SH-SY5Y (cell line): ENCODE data around the gene SPIRE2.

ENCODE experiments used
- GATA2 ChIP-seq: IDR thresholded peaks from 2 replicates; pipeline ENCODE4 v1.6.1; 2011; ENCODE audit warnings: mild to moderate bottlenecking, low read depth, low read length
- GATA3 ChIP-seq: IDR thresholded peaks from 2 replicates; pipeline ENCODE4 v1.6.1; 2011; ENCODE audit warnings: low read depth, mild to moderate bottlenecking, low read length, moderate library complexity

Gene SPIRE2

DNA sequence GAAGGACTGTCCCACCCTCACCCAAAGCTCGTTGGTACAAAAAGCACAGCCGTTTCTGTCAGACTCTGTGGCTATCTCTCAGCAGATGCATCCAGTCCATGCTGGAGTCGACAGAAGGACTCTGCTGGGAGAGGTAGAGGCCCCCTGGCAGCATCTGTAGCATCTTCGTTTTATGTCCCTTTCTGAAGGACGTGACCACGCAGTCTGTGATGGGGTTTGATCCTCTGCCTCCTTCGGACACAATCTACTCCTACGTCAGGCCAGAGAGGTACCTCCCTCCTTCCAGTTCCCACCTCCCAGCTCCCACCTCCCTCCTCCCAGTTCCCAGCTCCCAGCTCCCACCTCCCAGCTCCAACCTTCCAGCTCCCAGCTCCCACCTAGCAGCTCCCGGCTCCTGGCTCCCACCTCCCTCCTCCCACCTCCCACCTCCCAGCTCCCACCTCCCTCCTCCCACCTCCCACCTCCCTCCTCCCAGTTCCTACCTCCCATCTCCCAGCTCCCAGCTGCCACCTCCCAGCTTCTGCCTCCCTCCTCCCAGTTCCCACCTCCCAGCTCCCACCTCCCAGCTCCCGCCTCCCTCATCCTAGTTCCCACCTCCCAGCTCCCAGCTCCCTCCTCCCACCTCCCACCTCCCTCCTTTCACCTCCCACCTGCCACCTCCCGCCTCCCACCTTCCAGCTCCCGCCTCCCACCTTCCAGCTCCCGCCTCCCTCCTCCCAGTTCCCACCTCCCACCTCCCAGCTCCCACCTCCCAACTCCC is 79.0 kb downstream of the SPIRE2 start:
- TF ChIP-seq GATA3: no peak
- TF ChIP-seq GATA2: no peak

DNA sequence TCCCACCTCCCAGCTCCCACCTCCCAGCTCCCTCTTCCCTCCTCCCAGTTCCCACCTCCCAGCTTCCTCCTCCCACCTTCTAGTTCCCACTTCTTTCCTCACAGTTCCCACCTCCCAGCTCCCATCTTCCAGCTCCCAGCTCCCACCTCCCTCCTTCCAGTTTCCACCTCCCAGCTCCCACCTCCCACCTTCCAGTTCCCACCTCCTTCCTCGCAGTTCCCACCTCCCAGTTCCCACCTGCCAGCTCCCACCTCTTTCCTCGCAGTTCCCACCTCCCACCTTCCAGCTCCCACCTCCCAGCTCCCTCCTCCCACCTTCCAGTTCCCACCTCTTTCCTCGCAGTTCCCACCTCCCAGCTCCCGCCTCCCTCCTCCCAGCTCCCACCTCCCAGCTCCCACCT is 80.0 kb downstream of the SPIRE2 start:
- TF ChIP-seq GATA2 (no peak), GATA3 (no peak)

DNA sequence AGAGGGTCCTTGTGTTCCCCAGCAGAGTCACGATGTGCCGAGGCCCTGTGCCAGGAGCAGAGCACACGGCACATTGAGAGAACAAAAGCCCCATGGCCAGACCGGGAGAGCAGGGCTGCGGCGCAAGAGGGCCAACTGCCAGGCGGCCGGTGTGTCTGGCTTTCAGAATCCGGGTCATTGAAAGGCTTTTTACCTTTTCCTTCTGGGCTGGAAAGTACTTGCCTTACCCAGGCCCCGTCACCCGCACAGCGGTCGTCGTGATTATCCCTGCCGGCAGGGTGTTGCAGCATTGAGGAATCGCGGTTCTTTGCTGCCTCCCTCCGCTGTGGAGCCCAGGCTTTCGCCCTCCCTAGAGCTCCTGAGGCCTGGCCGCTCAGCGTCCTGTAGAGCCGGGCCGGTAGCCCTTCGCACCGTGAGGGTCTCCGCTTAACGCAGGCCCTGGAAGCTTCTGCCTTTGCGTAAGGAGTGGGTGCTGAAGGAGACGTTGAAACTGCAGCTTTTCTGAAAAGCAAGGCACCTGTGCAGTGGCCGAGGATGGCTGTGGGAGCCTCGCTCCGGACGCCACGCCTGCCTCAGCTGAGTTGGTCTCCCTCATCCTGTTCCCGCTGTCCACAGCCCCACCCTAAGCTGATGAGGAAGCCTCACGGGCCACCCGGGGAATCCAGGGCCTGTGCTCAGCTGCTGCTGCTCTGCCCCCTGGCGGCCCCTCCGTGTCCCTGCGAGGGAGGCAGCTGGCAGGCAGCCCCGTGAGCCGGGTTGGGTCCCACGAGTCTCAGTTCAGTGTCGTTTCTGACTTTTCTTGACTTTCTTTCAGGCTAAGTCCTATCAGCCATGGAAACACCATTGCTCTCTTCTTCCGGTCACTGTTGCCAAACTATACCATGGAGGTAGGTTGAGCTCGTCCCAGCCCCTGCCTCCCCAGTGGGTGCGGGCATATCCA is 81.8 kb downstream of the SPIRE2 start:
- TF ChIP-seq GATA2 (no peak), GATA3 (no peak)

DNA sequence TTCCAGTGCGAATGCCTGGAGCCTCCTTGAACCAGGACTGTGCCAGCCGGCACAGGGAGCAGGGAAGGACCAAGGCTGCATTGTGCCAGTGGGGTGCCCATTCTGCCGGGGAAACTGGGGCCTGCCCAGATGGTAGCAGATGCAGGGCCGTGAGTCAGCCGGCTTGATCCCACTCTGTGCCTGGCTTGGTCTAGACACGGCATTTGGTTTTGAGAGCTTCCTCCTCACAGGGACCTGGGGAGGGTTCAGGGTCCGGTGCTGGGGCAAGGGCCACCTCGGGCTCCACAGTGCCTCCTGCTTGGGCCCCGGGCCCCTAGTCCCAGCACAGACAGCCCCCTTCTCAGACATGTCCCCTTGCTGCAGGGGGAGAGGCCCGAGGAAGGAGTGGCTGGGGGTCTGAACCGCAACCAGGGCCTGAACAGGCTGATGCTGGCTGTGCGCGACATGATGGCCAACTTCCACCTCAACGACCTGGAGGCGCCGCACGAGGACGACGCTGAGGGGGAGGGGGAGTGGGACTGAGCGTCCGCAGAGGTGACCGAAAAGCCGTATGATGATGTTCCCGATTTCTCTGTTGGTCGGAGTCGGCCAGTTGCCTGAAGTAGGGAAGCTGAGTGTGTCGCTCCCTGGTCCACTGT is 82.6 kb downstream of the SPIRE2 start:
- no peak for TF ChIP-seq GATA2
- TF ChIP-seq GATA3: no peak

DNA sequence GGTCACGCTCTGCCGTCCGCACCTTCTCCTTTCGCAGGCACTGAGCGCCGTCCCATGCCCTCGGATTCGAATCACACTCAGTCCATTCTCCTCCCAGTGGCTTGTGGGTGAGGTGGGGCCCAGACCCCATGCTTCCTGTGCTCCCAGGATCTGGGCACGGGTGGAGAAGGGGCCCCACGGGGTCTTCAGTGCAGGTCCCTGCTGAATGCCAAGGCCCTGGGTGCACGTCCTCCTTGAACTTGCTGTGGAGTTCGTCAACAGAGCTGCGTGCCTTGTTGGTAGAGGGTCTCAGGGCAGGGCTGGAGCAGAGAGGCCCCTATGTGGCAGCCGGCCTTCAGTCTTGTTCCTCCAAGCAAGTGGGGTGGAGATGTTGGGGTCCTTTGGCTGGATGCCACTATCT is 83.1 kb downstream of the SPIRE2 start:
- no peak for TF ChIP-seq GATA3
- TF ChIP-seq GATA2: no peak

DNA sequence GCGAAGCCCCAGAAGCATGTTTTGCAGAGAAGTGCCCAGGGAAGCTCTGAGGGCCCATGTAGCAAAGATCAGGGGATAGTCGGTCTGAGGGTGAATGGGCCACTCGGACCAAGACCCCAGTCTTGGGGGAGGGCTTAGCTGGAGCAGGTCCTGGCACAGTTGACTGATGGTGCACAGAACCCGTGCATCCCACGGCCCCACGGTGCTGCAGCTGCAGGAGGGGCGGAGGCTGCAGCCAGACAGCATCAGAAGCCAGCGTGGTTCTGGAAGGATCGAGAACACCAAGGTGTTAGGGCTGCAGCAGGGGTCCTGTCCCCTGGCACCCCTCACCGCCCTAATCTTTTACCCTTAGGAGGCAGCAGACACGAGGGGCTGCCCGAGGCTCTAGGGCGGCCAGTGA is 83.9 kb downstream of the SPIRE2 start:
- TF ChIP-seq GATA3 (no peak), GATA2 (no peak)

DNA sequence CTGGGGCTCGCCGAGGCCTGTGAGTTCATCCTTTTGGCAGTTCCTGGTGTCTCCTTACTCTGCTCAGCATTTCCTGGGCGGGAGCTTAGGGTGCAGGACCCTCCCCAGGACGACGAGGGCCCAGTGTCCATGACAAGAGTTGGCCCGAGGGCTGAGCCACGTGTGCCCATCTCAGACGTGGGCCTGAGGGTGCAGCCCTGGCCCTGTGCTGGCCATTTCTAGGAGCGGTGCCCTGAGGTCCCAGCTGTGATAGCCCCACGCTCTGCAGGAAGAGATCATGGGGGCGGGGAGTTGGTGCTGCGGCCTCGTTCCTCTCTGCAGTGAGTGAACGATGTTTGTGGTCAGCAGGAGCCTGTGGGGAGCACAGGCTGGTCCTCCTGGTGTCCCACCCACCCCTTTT is 84.4 kb downstream of the SPIRE2 start:
- TF ChIP-seq GATA2 (no peak), GATA3 (no peak)

DNA sequence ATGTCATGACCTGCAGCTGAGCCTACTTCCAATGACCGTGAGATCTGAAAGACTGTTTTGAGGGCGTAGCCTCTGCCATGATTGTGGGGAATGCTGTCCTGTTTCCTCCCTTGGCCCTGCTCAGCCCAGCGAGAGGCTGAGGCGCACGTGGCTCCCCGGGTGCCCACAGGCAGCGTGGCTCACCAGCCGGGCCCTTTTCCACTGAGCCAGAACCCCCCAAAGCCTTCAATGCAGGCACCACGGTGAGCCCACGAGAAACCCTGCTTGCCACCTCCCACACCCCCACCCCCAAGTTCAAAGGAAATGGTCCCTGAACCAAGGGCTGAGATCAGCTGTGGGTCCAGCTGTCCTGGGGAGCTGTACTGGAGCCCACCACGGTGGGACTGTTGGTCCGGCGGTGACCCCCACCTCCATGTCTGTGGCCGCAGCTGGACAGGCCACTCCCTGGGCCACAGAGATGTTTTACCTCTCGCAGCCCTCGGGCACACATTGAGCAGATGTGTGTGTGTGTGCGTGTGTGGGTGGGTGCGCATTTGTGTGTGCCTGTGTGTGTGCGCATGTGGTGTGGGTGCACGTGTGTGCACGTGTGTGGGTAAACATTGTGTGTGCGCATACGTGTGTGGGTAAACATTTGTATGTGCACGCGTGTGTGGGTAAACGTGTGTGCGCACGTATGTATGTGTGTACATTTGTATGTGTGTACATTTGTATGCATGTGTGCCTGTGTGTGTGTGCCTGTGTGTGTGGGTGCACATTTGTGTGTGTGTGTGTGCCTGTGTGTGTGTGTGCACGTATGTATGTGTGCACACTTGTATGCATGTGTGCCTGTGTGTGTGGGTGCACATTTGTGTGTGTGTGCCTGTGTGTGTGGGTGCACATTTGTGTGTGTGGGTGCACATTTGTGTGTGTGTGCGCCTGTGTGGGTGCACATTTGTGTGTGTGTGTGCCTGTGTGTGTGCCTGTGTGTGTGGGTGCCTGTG is 85.4 kb downstream of the SPIRE2 start:
- TF ChIP-seq GATA3: no peak
- TF ChIP-seq GATA2: no peak

DNA sequence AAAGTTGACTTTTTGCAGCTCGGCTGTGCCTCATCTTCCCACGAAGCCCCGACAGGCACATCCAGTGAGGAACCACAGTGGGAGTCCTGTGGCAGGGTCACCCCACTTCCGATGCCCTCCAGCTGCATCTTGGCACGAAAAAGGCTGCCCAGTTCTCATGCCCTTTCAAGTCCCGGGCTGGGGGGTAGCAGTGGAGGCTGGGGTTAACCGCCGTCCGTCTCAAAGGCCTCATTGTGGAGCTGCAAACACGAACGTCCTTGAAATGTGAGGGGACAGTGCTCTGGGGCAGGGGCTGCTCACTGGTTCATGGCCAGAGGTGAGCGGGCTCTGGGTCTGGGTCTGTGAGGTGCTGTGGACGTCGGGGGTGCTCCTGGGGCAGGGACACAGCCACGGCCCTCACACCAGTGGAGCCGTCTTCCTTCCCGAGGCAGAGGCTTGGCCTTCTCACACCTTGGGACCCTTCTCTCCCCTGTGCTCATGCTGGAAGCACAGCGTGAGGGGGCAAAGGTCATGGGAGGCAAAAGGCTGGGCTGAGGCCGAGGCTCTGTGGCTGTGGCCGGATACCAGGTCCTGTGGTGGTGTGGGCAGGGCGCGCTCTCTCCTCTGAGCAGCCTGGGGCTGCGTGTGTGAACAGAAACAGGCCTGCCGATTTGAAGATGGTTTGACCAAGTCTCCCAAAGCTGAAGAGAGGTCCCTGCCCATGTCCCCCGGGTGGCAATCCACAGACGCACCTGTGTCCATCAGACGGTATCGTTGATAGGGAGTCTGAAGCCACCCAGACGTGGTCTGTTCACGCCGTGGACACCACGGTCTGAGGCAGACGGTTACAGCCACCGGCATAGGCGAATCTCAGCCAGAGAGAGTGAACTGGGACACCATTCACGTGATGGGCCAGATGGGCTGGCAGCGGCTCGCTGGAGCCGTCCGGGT is 87.3 kb downstream of the SPIRE2 start:
- no peak for TF ChIP-seq GATA3

DNA sequence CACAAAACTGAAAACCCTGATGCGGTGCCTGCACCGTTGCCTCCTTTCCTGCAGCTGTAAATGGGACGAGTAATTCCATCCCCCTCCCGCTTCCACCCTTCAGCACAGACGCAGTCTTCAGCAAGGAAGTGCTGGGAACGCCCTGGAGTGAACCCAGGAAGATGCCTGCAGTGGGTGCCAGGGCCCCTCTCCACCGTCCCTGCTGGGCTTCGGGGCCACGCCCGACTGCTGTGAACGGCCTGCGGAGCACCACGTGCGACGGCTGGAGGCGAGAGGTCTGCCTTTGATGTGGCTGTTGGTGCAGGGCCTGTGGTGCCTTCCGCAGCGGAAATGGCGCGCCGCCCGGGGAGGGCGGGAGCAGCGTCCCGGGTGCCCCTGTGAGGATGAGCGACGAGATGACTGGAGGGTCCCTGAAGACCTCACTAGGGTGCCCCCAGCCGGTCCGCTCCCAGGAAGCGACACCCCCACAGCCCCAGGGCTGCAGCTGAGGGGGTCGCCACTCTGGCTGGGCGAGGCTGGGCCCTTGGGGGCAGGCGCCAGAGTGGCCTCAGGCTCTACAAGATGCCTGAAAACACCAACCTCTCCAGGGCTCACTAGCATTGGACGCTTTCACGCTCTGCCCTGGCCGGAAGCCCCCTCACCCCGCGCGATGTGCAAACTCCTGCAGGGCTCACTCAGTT is 89.6 kb downstream of the SPIRE2 start:
- no peak for TF ChIP-seq GATA3
- no peak for TF ChIP-seq GATA2

DNA sequence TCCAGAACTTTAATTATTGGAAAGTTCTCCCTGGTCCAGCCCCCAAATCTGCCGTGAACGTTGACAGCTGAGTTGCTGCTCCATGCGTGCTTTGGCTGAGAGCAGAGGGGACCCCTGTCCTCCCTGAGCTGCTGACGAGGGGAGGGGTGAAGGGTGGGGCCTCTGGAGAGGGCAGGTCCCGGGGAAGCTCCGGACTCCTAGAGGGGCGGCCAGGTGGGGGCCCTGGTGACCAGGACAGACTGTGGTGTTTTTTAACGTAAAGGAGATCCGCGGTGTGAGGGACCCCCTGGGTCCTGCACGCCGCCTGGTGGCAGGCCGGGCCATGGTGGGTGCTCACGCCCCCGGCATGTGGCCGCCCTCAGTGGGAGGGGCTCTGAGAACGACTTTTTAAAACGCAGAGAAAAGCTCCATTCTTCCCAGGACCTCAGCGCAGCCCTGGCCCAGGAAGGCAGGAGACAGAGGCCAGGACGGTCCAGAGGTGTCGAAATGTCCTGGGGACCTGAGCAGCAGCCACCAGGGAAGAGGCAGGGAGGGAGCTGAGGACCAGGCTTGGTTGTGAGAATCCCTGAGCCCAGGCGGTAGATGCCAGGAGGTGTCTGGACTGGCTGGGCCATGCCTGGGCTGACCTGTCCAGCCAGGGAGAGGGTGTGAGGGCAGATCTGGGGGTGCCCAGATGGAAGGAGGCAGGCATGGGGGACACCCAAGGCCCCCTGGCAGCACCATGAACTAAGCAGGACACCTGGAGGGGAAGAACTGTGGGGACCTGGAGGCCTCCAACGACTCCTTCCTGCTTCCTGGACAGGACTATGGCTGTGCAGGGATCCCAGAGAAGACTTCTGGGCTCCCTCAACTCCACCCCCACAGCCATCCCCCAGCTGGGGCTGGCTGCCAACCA is 90.4 kb downstream of the SPIRE2 start, which contains the start of gene MC1R:
Gene MC1R (plus strand): TSS at position 410 of the 895 bp plus-strand sequence. CDS start 397 bp downstream, at position 807.
- TF ChIP-seq GATA3 (no peak), GATA2 (no peak)
